BJ (cell line): ENCODE data around the gene LALBA. TPM values are rescaled to one million over a fixed set of nuclear protein-coding genes. Genes with fewer than 3 reads are reported as not detected.

Experiments used
- CTCF ChIA-PET: fragments of 350-600 bp; formaldehyde crosslinking; extraction: SDS; loops from one replicate; lab custom pipeline; 2021; ENCODE audit warnings: antibody characterized with exemption, inconsistent platforms; lab: Yijun Ruan, JAX
- POLR2A ChIA-PET: fragments of 300-600 bp; sonication (Branson Sonifier 250); formaldehyde crosslinking; extraction: SDS; loops from one replicate; lab custom pipeline; 2021; ENCODE audit warnings: antibody characterized with exemption; lab: Charles Lee
- DNase-seq: peaks from one replicate; pipeline ENCODE4 v3.0.0-alpha.2; 2011; ENCODE audit warnings: low read depth
- H3K27me3 ChIP-seq: 2 replicates; pipeline ENCODE4 v1.6.0; 2011; ENCODE audit warnings: low read length; ENCODE audit not compliant: control insufficient read depth, insufficient read depth
- H3K36me3 ChIP-seq: 2 replicates; pipeline ENCODE4 v1.5.1; 2011; ENCODE audit warnings: low read length; ENCODE audit not compliant: control insufficient read depth, insufficient read depth
- H3K4me3 ChIP-seq: 2 replicates; pipeline ENCODE4 v1.5.1; 2011; ENCODE audit warnings: low read depth, mild to moderate bottlenecking, control low read depth, low read length
- polyA minus RNA-seq: library from RNA; depleted of rRNA, polyadenylated mRNA; stranded (reverse); fragments of >200 nt; gene quantifications from 2 replicates; pipeline ENCODE4 v1.2.3, GENCODE V29; 2011; rRNA and poly(A)+ RNA removed
- polyA plus RNA-seq: library from polyadenylated mRNA; depleted of rRNA; stranded (reverse); fragments of >200 nt; gene quantifications from 2 replicates; pipeline ENCODE4 v1.2.3, GENCODE V29; 2011; rRNA removed
- TF ChIP-seq, protein P1 (sequence below): IDR thresholded peaks from 2 replicates; pipeline ENCODE4 v1.5.1; 2011; ENCODE audit warnings: low read depth, mild to moderate bottlenecking, control low read depth, inconsistent platforms, low read length, moderate library complexity; ENCODE audit not compliant: insufficient read depth

Gene LALBA
- polyA plus RNA-seq (not detected in 2 replicates), polyA minus RNA-seq (not detected in 2 replicates)

DNA sequence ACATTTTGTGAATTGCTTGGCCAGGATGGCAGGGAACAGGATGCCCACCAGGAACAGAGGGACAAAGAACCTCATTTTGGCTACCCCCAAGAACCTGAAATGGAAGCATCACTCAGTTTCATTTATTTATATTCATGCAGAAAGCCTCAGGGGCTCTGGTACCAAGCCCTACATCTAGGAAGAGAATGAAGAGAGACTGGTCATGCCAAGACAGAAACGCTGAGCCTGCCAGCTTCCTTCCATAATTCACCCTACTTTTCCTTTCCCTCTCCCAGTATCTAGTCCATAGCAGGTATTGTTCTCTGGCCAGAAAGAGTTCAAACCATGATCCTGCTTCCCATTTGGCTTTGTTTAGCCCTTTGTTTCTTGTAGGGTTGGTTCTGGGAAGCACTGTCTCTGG lies at the start of gene LALBA:
Gene LALBA, minus strand, starts transcription at position 101 of the 400 bp plus-strand sequence. Its CDS starts 26 bp downstream, at position 75.
- CTCF ChIA-PET = interaction anchor here (1.1 kb wide), 1 partner anchor 49 kb away, joined by 3 read pairs; no protein-coding TSS in a partner anchor
- no peak within 1 kb of the TSS for H3K4me3 ChIP-seq
- TF ChIP-seq, protein P1, sequence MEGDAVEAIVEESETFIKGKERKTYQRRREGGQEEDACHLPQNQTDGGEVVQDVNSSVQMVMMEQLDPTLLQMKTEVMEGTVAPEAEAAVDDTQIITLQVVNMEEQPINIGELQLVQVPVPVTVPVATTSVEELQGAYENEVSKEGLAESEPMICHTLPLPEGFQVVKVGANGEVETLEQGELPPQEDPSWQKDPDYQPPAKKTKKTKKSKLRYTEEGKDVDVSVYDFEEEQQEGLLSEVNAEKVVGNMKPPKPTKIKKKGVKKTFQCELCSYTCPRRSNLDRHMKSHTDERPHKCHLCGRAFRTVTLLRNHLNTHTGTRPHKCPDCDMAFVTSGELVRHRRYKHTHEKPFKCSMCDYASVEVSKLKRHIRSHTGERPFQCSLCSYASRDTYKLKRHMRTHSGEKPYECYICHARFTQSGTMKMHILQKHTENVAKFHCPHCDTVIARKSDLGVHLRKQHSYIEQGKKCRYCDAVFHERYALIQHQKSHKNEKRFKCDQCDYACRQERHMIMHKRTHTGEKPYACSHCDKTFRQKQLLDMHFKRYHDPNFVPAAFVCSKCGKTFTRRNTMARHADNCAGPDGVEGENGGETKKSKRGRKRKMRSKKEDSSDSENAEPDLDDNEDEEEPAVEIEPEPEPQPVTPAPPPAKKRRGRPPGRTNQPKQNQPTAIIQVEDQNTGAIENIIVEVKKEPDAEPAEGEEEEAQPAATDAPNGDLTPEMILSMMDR = no peak
- H3K27me3 ChIP-seq = peaks cover 1% of the 10 kb centered on the region
- POLR2A ChIA-PET = no interaction called here
- DNase-seq = no peak
- no peaks in the 10 kb centered on the region for H3K36me3 ChIP-seq

DNA sequence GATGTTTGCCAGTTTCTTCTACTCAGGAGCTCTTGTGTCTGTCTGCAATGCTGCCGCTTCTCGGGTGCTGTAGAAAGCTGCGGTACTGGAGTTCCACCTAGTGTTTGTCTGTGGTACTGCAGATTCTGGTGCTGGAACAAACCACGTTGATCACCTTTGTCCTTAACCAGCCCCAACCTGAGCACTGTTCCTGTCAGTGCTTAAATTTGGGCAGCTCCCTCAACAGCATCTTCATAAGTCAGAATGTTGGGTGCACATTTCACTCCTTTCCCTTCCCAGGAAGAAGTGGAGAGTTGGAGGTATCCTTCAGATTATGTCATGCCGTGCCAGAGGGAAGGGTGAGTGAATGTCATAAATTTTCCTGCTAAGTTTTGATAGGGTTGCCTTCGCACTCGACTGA lies 48.7 kb upstream of the LALBA start:
- no peaks in the 10 kb centered on the region for H3K36me3 ChIP-seq
- DNase-seq = no peak
- H3K4me3 ChIP-seq = no peak overlapping the region
- ChIA-PET CTCF (interaction anchor here (0.5 to 9.0 kb wide), 26 partner anchors 8 to 1534 kb away, joined by 3 to 116 read pairs (median 4); partner anchors contain the start of gene LALBA), POLR2A (no interaction called here)
- TF ChIP-seq, protein P1 = peak; percentile 96
- no peaks in the 10 kb centered on the region; the same call in 1 of the 2 replicates for H3K27me3 ChIP-seq

DNA sequence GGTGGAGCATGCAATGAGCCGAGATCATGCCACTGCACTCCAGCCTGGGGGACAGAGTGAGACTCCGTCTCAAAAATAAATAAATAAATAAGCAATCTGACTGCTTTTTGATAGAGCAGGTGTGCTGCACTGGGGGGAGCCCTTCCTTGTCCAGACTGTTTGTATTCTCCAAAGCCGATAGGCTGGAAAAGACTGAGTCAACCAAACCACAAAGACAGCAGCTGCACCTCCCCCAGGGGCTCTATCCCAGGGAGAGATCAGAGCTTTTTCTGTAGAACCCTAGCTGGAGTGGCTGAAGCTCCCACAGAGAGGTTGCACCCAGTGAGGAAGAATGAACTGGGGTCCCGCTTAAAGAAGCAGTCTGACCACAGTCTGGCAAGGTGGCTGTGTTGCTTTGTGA lies 45.8 kb upstream of the LALBA start:
- Histone ChIP-seq H3K27me3 (no peaks in the 10 kb centered on the region; the same call in 1 of the 2 replicates), H3K36me3 (no peaks in the 10 kb centered on the region), H3K4me3 (no peak overlapping the region)
- TF ChIP-seq, protein P1 = no peak
- ChIA-PET POLR2A (no interaction called here), CTCF (interaction anchor here (1.1 to 9.0 kb wide), 2 partner anchors 74 to 426 kb away, joined by 3 to 116 read pairs; no protein-coding TSS in a partner anchor)
- DNase-seq = no peak

DNA sequence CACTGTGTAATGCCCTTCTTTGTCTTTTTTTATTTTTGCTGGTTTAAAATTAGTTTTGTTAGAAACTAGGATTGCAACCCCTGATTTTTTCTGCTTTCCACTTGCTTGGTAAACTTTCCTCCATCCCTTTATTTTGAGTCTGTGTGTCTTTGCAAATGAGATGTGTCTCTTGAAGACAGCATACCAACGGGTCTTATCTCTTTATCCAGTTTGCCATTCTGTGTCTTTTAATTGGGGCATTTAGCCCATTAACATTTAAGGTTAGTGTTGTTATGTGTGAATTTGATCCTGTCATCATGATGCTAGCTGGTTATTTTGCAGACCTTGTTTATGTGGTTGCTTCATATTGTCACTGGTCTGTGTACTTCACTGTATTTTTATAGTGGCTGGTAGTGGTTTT lies 43.5 kb upstream of the LALBA start:
- no peaks in the 10 kb centered on the region for H3K36me3 ChIP-seq
- CTCF ChIA-PET = no interaction called here
- H3K4me3 ChIP-seq = no peak overlapping the region
- DNase-seq = no peak
- TF ChIP-seq, protein P1 = no peak
- POLR2A ChIA-PET = no interaction called here
- no peaks in the 10 kb centered on the region; the same call in 1 of the 2 replicates for H3K27me3 ChIP-seq

DNA sequence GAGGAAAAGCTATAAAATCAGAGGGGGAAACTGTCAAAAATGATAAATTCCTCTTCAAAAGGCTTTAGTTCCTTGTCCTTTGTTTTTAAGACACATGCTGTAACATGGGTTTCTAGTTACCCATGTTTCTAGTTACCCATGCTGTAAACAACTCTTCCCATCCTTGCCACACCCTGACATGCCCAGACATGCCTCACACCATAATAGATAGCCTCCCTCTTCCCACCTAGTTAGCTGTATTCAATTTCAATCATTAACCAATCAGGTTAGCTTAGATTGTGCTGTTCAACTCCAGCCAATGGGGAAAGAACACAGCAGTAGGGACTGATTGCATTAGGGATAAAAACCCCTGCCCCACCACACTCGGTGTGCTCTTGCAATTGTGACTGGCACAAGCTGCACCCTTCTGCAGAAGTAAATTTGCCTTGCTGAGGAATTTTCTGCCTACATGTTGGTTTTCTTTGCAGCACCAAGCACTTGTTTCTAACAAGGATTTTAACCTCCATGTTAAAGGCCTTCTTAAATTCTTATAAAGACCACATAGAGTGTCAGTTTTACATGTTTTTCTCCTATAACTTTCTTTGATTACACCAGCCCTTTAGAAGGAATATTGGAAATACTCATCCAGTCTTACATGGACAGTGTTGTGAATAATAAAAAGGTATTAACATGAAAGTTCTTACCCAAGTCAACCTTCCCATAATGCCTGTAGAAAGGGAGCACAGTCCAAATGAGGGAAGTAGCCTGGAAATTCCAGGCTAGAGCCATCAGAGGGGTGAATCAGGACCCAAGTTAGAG lies 32.5 kb upstream of the LALBA start:
- Histone ChIP-seq H3K36me3 (no peaks in the 10 kb centered on the region), H3K27me3 (no peaks in the 10 kb centered on the region; the same call in 1 of the 2 replicates), H3K4me3 (no peak overlapping the region)
- POLR2A ChIA-PET = interaction anchor here (0.6 kb wide), 1 partner anchor 403 kb away, joined by 5 read pairs; no protein-coding TSS in a partner anchor
- TF ChIP-seq, protein P1 = no peak
- CTCF ChIA-PET = interaction anchor here (5.8 kb wide), 1 partner anchor 16 kb away, joined by 29 read pairs; no protein-coding TSS in a partner anchor
- DNase-seq = no peak
